GM12875 (cell line): Measurements from ENCODE around the gene EGLN2.

Experiments
- H3K4me3 ChIP-seq: one replicate; pipeline ENCODE4 v1.5.1; 2011; ENCODE audit warnings: low read depth, low read length, control low read depth
- TF ChIP-seq, protein P1 (sequence below): IDR thresholded peaks from 2 replicates; pipeline ENCODE4 v1.5.1; 2011; ENCODE audit warnings: low read depth, mild to moderate bottlenecking, control low read depth, inconsistent platforms, low read length, moderate library complexity, borderline replicate concordance; ENCODE audit not compliant: insufficient read depth

Gene EGLN2

GRCh38 chr19:40786060-40787037 is 12.6 kb upstream of the EGLN2 start:
- TF ChIP-seq, protein P1, sequence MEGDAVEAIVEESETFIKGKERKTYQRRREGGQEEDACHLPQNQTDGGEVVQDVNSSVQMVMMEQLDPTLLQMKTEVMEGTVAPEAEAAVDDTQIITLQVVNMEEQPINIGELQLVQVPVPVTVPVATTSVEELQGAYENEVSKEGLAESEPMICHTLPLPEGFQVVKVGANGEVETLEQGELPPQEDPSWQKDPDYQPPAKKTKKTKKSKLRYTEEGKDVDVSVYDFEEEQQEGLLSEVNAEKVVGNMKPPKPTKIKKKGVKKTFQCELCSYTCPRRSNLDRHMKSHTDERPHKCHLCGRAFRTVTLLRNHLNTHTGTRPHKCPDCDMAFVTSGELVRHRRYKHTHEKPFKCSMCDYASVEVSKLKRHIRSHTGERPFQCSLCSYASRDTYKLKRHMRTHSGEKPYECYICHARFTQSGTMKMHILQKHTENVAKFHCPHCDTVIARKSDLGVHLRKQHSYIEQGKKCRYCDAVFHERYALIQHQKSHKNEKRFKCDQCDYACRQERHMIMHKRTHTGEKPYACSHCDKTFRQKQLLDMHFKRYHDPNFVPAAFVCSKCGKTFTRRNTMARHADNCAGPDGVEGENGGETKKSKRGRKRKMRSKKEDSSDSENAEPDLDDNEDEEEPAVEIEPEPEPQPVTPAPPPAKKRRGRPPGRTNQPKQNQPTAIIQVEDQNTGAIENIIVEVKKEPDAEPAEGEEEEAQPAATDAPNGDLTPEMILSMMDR: no peak
- H3K4me3 ChIP-seq: no peak overlapping the region

DNA sequence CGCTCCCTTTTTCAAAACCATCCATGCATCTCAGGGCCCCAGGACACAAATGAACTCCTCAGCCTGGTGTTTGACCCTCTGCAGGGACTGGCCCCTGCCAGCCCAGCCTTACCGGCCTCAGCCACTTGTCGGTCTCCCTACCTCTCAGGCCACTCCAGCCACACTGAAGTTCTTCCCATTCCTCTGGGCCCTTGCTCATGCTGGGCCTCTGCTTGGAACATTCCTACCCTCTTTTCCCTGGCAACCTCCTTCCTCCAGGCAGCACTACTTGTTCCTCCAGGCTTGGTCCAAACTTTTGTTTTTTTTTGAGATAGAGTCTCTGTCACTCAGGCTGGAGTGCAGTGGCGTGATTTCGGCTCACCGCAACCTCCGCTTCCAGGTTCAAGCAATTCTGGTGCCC is 7.6 kb upstream of the EGLN2 start:
- H3K4me3 ChIP-seq: no peak overlapping the region
- TF ChIP-seq, protein P1: no peak

- H3K4me3 ChIP-seq: no peak overlapping the region
- TF ChIP-seq, protein P1: no peak
Measured at GRCh38 chr19:40791996-40792395, 7.0 kb upstream of the EGLN2 start.

DNA sequence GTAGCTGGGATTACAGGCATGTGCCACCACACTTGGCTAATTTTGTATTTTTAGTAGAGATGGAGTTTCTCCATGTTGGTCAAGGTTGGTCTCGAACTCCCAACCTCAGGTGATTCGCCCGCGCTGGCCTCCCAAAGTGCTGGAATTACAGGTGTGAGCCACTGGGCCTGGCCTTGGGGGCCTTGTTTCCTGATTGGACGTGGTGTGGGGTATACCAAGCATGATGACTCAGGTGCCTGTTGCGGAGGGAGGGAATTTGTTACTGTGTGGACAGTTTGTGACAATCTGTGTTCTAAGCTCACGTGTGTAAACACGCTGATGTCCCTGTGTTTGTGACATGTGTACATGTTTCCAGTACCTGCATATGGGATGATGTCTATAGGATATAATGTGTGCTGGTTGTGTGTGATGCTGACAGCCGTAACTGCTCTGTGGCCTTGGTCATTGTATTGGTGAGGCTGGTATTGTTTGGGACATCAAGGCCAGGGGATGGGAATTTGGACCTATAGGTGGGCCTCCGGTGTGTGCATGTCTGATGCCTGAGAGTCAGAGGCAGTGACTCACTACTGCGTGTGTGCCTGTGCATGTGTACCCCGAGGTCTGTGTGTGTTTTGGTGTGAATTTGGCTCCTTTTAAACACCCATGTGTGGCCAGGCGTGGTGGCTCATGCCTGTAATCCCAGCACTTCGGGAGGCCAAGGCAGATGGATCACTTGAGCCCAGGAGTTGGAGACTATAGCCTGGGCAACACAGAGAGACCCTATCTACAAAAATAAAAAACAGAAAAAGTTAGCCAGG is 1.6 kb upstream of the EGLN2 start:
- TF ChIP-seq, protein P1: no peak
- no peak overlapping the region for H3K4me3 ChIP-seq

GRCh38 chr19:40797963-40798682 is 868 bp upstream of the EGLN2 start:
- H3K4me3 ChIP-seq: peak overlapping the region; percentile 39
- TF ChIP-seq, protein P1: peak; percentile 53

DNA sequence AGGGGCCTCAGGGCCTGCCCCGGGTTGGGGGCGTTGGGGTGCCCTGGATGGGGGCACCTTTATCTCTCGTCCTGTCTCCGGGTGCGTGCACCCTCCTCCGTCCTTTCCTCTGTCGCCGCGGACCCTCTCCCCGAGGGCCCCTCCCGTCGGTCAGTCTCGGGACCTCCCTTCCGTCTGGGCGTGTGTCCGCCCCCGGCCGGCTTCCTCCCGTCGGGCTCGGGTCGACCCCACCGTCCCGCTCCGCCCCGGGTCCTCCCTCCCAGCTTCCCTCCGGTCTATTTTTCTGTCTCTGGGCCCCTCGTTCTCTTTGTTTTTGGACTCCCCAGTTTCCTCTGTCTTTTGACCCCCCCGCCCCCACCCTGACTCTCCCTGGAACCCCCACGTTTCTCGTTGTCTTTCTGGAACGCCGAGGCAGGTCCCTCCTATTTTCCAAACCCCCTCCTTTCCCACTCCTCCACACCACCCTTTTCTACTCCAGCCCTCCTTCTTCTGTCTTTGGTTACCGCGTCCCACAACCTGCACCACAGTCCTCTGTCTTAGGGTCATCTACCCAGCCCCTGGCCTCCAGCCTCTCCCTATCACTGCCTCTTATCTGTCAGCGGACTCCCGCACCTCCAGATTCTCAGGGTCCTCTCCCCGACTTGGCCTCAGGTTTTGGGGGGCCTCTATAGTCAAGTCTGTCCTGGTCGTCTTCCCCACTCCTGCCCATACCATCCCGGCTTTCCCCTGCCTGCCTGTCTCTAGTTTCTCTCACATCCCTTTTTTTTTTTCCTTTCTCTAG is 757 bp downstream of the EGLN2 start:
- H3K4me3 ChIP-seq: peak overlapping the region; percentile 98
- TF ChIP-seq, protein P1: no peak
